HepG2 (cell line): ENCODE measurements around the gene MACROD2. TPM values are rescaled to one million over a fixed set of nuclear protein-coding genes. Genes with fewer than 3 reads are reported as not detected.

Source experiments
- ATAC-seq: fragments of 200-7000 bp; cut with Tn5 transposase; 3 replicates; pipeline ENCODE4 v1.9.1; 2020; ENCODE audit warnings: mild to moderate bottlenecking, moderate library complexity
- BruUV-seq: library from RNA; stranded (reverse); fragments of 400-500 nt; replicated peaks from 2 replicates; lab custom pipeline; 2021; lab: Mats Ljungman, UMichigan
- CTCF ChIA-PET: fragments of 300-600 bp; formaldehyde crosslinking; extraction: SDS; loops from one replicate; lab custom pipeline; 2021; ENCODE audit warnings: low total read pairs, inconsistent platforms, low intra/inter-chr PET ratio; lab: Yijun Ruan, JAX
- POLR2A ChIA-PET: fragments of 350-600 bp; sonication (Branson Sonifier 250); formaldehyde crosslinking; loops from one replicate; lab custom pipeline; 2020; ENCODE audit warnings: antibody characterized with exemption, inconsistent platforms; lab: Yijun Ruan, JAX
- DNase-seq: peaks from one replicate; pipeline ENCODE4 v3.0.0-alpha.2; 2015; ENCODE audit warnings: low spot score
- FAIRE-seq: peaks from 3 replicates; lab custom pipeline; 2011; peaks lifted over from hg19 to GRCh38; lab: Jason Lieb, UNC
- H2AFZ ChIP-seq: one replicate; pipeline ENCODE4 v1.6.1; 2011; ENCODE audit warnings: low read length, inconsistent platforms
- H3K27ac ChIP-seq: fragments of 300-600 bp; 3 replicates; pipeline ENCODE4 v1.8.0; 2011; ENCODE audit warnings: mixed run types, mild to moderate bottlenecking, mixed read lengths, low read length, inconsistent platforms; ENCODE audit not compliant: insufficient read depth; ENCODE audit errors: extremely low read length
- H3K27me3 ChIP-seq, 2 experiments: fragments of 200-600 bp in 1 of 2; 2 replicates in 1 of 2; 3 replicates in 1 of 2; pipeline versions ENCODE4 v1.6.0 to v1.8.0; 2011; ENCODE audit warnings: low read length in 2 of 2, mild to moderate bottlenecking in 2 of 2, moderate library complexity in 2 of 2, inconsistent platforms in 1 of 2; ENCODE audit not compliant: insufficient read depth in 2 of 2, control insufficient read depth in 1 of 2
- H3K36me3 ChIP-seq, 2 experiments: fragments of 200-600 bp in 1 of 2; replicated peaks in 1 of 2; 2 replicates in 1 of 2; 3 replicates in 1 of 2; pipeline versions ENCODE4 v1.5.1 to v1.8.0; 2011; ENCODE audit warnings: low read length in 2 of 2, inconsistent platforms in 1 of 2; ENCODE audit not compliant: insufficient read depth in 2 of 2, control insufficient read depth in 1 of 2
- H3K4me1 ChIP-seq: 2 replicates; pipeline ENCODE4 v1.5.1; 2012; ENCODE audit warnings: low read length, inconsistent platforms; ENCODE audit not compliant: insufficient read depth
- H3K4me2 ChIP-seq: 2 replicates; pipeline ENCODE4 v1.6.0; 2011; ENCODE audit warnings: low read depth, low read length, inconsistent platforms
- H3K4me3 ChIP-seq, 3 experiments: fragments of 200-600 bp in 1 of 3; sonication (generic), shearing (Covaris generic) in 1 of 3; replicated peaks in 1 of 3; 2 replicates each; pipeline ENCODE4 v1.5.1; 2011 to 2016; ENCODE audit warnings: low read length in 3 of 3, inconsistent platforms in 2 of 3, low read depth in 2 of 3, mild to moderate bottlenecking in 2 of 3, control low read depth in 1 of 3, mixed read lengths in 1 of 3; ENCODE audit not compliant: insufficient read depth in 1 of 3
- H3K79me2 ChIP-seq: one replicate; pipeline ENCODE4 v1.6.1; 2011; ENCODE audit warnings: low read length, inconsistent platforms; ENCODE audit not compliant: insufficient read depth
- H3K9ac ChIP-seq: 2 replicates; pipeline ENCODE4 v1.6.0; 2011; ENCODE audit warnings: mild to moderate bottlenecking, low read depth, low read length, inconsistent platforms; ENCODE audit not compliant: insufficient read depth
- H3K9me3 ChIP-seq: 2 replicates; pipeline ENCODE4 v1.5.1; 2012; ENCODE audit warnings: mild to moderate bottlenecking, low read length
- H4K20me1 ChIP-seq: 2 replicates; pipeline ENCODE4 v1.6.0; 2011; ENCODE audit warnings: inconsistent platforms, mild to moderate bottlenecking, low read length, moderate library complexity; ENCODE audit not compliant: insufficient read depth
- BCL6 ChIP-seq: IDR thresholded peaks from 2 replicates; pipeline ENCODE4 v1.6.1; 2016; ENCODE audit warnings: missing genetic modification reagents, missing compliant biosample characterization
- CREB3 ChIP-seq: sonication (generic); formaldehyde crosslinking; IDR thresholded peaks from 2 replicates; pipeline ENCODE4 v1.5.0; 2020; ENCODE audit warnings: missing genetic modification reagents
- DMAP1 ChIP-seq: IDR thresholded peaks from 2 replicates; pipeline ENCODE4 v1.6.1; 2016
- GTF3A ChIP-seq: sonication (generic); formaldehyde crosslinking; conservative IDR thresholded peaks from 2 replicates; pipeline ENCODE4 v1.4.0; 2020; ENCODE audit warnings: mild to moderate bottlenecking, missing genetic modification reagents
- HMG20A ChIP-seq: IDR thresholded peaks from 2 replicates; pipeline ENCODE4 v1.6.1; 2016; ENCODE audit warnings: borderline replicate concordance
- HNF4A ChIP-seq: sonication (generic); formaldehyde crosslinking; IDR thresholded peaks from 2 replicates; pipeline ENCODE4 v1.4.0; 2020; ENCODE audit warnings: missing genetic modification reagents
- KDM2A ChIP-seq: sonication (generic); formaldehyde crosslinking; IDR thresholded peaks from 2 replicates; pipeline ENCODE4 v1.4.0; 2020; ENCODE audit warnings: low read depth, missing genetic modification reagents, borderline replicate concordance
- KLF11 ChIP-seq: IDR thresholded peaks from 2 replicates; pipeline ENCODE4 v1.6.1; 2016; ENCODE audit warnings: missing compliant biosample characterization
- NFAT5 ChIP-seq: sonication (generic); formaldehyde crosslinking; IDR thresholded peaks from 2 replicates; pipeline ENCODE4 v1.4.0; 2020; ENCODE audit warnings: missing genetic modification reagents
- PCBP1 ChIP-seq: fragments of 200-400 bp; formaldehyde crosslinking; IDR thresholded peaks from 2 replicates; pipeline ENCODE4 v1.6.1; 2017; ENCODE audit warnings: mild to moderate bottlenecking, low read depth, low read length, borderline replicate concordance
- SP1 ChIP-seq, 2 experiments: fragments of 450-650 bp in 1 of 2; sonication (generic) in 1 of 2; formaldehyde crosslinking in 1 of 2; IDR thresholded peaks; 2 replicates each; pipeline versions ENCODE4 v1.4.0 to v1.6.1; 2016 to 2020; ENCODE audit warnings: missing genetic modification reagents in 1 of 2
- SRSF9 ChIP-seq: fragments of 200-400 bp; formaldehyde crosslinking; IDR thresholded peaks from 2 replicates; pipeline ENCODE4 v1.6.1; 2018; ENCODE audit warnings: borderline replicate concordance, mild to moderate bottlenecking, low read depth, low read length; ENCODE audit not compliant: insufficient read depth, poor library complexity, severe bottlenecking
- TCF12 ChIP-seq, 2 experiments: fragments of 450-650 bp in 1 of 2; sonication (generic) in 1 of 2; formaldehyde crosslinking in 1 of 2; IDR thresholded peaks; 2 replicates each; pipeline versions ENCODE4 v1.6.1 to v1.8.0; 2017 to 2022; ENCODE audit warnings: antibody characterized with exemption in 1 of 2, mild to moderate bottlenecking in 1 of 2, missing genetic modification reagents in 1 of 2, moderate library complexity in 1 of 2
- ZNF343 ChIP-seq: sonication (generic); formaldehyde crosslinking; IDR thresholded peaks from 2 replicates; pipeline ENCODE4 v1.4.0; 2020; ENCODE audit warnings: mild to moderate bottlenecking, missing genetic modification reagents
- ZNF609 ChIP-seq: sonication (generic); formaldehyde crosslinking; IDR thresholded peaks from 2 replicates; pipeline ENCODE4 v1.4.0; 2020; ENCODE audit warnings: mild to moderate bottlenecking, missing genetic modification reagents, borderline replicate concordance
- in situ Hi-C: cut with HindIII; loops from 2 replicates; pipeline ENCODE4 v1.10.0; 2017; ENCODE audit warnings: low pct_unique_long_range_greater_than_20kb; ENCODE audit not compliant: extremely low pct_ligation_motif_present
- intact Hi-C: fragments of 100-400 bp; cut with micrococcal nuclease; formaldehyde crosslinking; loops from one replicate; pipeline ENCODE4 v1.10.0; 2022; ENCODE audit not compliant: unreplicated experiment
- polyA plus RNA-seq, 8 experiments: library from polyadenylated mRNA; depleted of rRNA in 3 of 8; stranded (reverse) in 7 of 8; unstranded in 1 of 8; fragments of >200 nt; fragmentation: Illumina TruSeq in 4 of 8; extraction: Trizol in 4 of 8; gene quantifications; 2 replicates each; pipeline versions ENCODE4 v1.2.1 to v1.2.3, GENCODE V29; 2011 to 2016; ENCODE audit warnings: low read depth in 4 of 8, missing spikeins in 1 of 8, mixed read lengths in 1 of 8; ENCODE audit not compliant: insufficient read depth in 1 of 8
- total RNA-seq, 5 experiments: library from RNA; depleted of rRNA; stranded (reverse); fragments of >200 nt; fragmentation: Illumina TruSeq; extraction: Trizol; gene quantifications; 2 replicates each; pipeline ENCODE4 v1.2.3, GENCODE V29; 2016; ENCODE audit warnings: low read depth in 1 of 5

Gene MACROD2
- total and polyA plus RNA-seq, 2 of the 13 experiments (the other 11 are each of a cell fraction or from before 2014, with no cell fraction given), result 0.13 to 0.51 TPM

- FAIRE-seq (no peak), DNase-seq (no peak), ATAC-seq (no peak)
- in situ Hi-C loops, result no loop called here
- H3K9me3 ChIP-seq, result no peaks in the 10 kb centered on the region
- intact Hi-C loops, result no loop called here
- no peaks in the 10 kb centered on the region for H3K79me2 ChIP-seq
- no peak overlapping the region for H3K27ac ChIP-seq
- H3K4me3 ChIP-seq, result no peak overlapping the region
- H4K20me1 ChIP-seq, result no peaks in the 10 kb centered on the region
- H2AFZ ChIP-seq, result no peak overlapping the region
- no TSS peak for BruUV-seq
- CTCF ChIA-PET, result no interaction called here
- no peak overlapping the region for H3K9ac ChIP-seq
- no peaks in the 10 kb centered on the region for H3K4me1 ChIP-seq
- no peaks in the 10 kb centered on the region for H3K36me3 ChIP-seq
- POLR2A ChIA-PET, result no interaction called here
- H3K4me2 ChIP-seq, result no peak overlapping the region
- no peaks in the 10 kb centered on the region for H3K27me3 ChIP-seq
- TF ChIP-seq GTF3A (CRISPR knock-in tag), result no peak
- TF ChIP-seq DMAP1 (CRISPR knock-in tag), result no peak
- no peak for TF ChIP-seq BCL6 (CRISPR knock-in tag)
- no peak for TF ChIP-seq ZNF609
- no peak for TF ChIP-seq TCF12 (IDR thresholded peaks at IDR 0.05)
- no peak for TF ChIP-seq TCF12 (CRISPR knock-in tag; IDR thresholded peaks at IDR 0.05)
- TF ChIP-seq ZNF343 (CRISPR knock-in tag), result no peak
- TF ChIP-seq CREB3, result no peak
- no peak for TF ChIP-seq SP1 (IDR thresholded peaks at IDR 0.05)
- no peak for TF ChIP-seq SP1 (CRISPR knock-in tag; IDR thresholded peaks at IDR 0.05)
- no peak for TF ChIP-seq NFAT5 (CRISPR knock-in tag)
- TF ChIP-seq HMG20A, result no peak
- TF ChIP-seq PCBP1, result no peak
- no peak for TF ChIP-seq HNF4A (CRISPR knock-in tag)
- no peak for TF ChIP-seq KDM2A
- TF ChIP-seq KLF11 (CRISPR knock-in tag), result no peak
- no peak for TF ChIP-seq SRSF9
Measured at GRCh38 chr20:14832630-14833029, 837.3 kb downstream of the MACROD2 start.
